ENCODE results near the gene CELSR1. TPM values are rescaled to one million over a fixed set of nuclear protein-coding genes. Genes with fewer than 3 reads are reported as not detected.

The CELSR1 gene
- total RNA-seq, 2 donors from 2014 or later = 1.5 to 6.7 TPM

- no peak for DNase-seq (ENCODE audit: low spot score)
- no peak for ATAC-seq (ENCODE audit: insufficient number of reproducible peaks, low FRiP score, low read depth)
- Histone ChIP-seq H3K27me3 (replicated peaks; ENCODE audit: insufficient read depth) (no peaks in the 10 kb centered on the region), H3K4me1 (ENCODE audit: control insufficient read depth in 1 of 2, low read depth in 2 of 2) (no peaks in the 10 kb centered on the region), H3K27ac (no peak overlapping the region), H3K9me3 (no peaks in the 10 kb centered on the region), H3K4me3 (no peak overlapping the region), H3K36me3 (no peaks in the 10 kb centered on the region)
- TF ChIP-seq CTCF (IDR thresholded peaks at IDR 0.05) = no peak
These were observed 48.1 kb upstream of the CELSR1 start for GRCh38 chr22:46585340-46586122.

DNA sequence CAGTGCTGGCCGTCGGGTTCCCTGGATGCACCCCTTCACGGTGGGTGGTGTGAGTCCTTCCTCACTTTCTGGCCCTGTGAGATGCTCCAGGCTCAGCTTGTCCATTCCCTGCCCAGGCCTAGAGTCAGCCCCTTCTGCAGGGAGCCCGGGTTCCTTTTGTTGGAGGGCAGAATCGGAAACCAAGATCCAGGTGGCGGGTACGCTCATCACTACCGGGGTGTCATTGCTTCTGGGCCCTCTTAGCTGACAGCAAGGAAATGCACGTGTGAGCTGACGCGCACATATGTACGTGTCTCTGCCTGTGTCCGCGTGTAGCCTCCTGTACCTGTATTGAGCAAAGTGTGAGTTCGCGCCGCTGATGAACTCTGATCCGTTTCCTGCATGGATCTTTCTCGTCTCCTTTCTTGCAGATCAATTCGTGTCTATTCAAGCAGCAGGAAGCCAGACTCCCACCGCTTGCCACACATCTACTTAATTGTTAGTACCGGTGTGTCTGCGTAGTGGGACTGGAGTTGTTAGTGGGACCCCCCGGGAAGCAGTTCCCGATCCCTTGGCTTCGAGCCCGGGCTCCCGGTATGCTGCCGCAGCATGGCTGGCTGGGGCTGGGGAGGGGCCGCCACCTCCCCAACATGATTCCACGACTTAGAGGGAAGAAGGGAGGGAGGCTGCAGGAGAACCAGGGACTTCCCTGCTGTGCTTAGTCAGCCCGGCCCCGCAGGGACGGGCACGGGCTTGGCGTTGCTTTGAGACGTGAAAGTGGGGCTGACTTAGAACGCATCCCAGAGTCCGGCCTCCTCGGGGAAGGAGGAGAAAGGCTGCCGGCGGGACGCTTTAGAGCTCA is 46.9 kb upstream of the CELSR1 start:
- Histone ChIP-seq H3K9me3 (no peaks in the 10 kb centered on the region), H3K4me1 (ENCODE audit: control insufficient read depth in 1 of 2, low read depth in 2 of 2) (peaks cover 0 to 4% of the 10 kb centered on the region in 2 donors), H3K27ac (no peak overlapping the region), H3K36me3 (no peaks in the 10 kb centered on the region), H3K4me3 (no peak overlapping the region), H3K27me3 (replicated peaks; ENCODE audit: insufficient read depth) (no peaks in the 10 kb centered on the region)
- no peak for DNase-seq (ENCODE audit: low spot score)
- no peak for ATAC-seq (ENCODE audit: insufficient number of reproducible peaks, low FRiP score, low read depth)
- TF ChIP-seq CTCF (IDR thresholded peaks at IDR 0.05) = no peak

GRCh38 chr22:46583571-46583970 is 46.2 kb upstream of the CELSR1 start:
- Histone ChIP-seq H3K4me1 (ENCODE audit: control insufficient read depth in 1 of 2, low read depth in 2 of 2) (peaks cover 2 to 12% of the 10 kb centered on the region in 2 donors), H3K4me3 (no peak overlapping the region), H3K9me3 (no peaks in the 10 kb centered on the region), H3K36me3 (no peaks in the 10 kb centered on the region), H3K27me3 (replicated peaks; ENCODE audit: insufficient read depth) (no peaks in the 10 kb centered on the region), H3K27ac (no peak overlapping the region)
- ATAC-seq (ENCODE audit: insufficient number of reproducible peaks, low FRiP score, low read depth) (no peak), DNase-seq (ENCODE audit: low spot score) (no peak)
- TF ChIP-seq CTCF (IDR thresholded peaks at IDR 0.05) = no peak

DNA sequence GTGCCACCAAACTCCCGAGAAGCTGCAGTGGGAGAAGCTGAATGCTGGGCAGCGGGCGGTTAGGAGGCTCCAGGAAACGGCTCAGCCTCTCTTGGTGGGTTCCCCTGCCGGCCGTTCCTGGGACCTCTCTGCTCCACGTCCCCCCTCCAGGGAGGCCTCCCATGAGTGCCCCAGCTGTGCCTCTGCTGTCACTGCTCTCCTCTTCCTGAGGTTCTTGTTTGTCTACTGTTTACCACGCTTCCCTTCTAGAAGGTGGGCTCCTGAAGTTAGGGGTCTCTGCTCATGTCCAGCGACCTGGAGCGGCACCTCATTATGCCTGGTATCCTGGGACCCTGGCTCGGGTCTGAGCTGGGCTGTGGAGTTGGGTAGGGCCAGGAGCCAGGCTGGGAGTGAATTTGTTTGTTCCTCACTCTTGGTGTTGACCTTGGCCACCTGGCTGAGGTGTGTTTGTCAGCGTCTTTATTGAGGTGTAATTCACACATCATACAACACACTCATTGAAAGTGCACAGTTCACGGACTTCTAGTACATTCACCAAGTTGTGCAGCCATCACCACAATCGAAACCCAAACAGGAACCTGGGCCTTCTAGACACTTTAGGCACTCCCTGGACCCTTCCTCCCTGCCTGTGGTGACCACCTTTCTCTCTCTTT is 45.0 kb upstream of the CELSR1 start:
- no peak overlapping the region for H3K4me3 ChIP-seq
- no peaks in the 10 kb centered on the region for H3K27me3 ChIP-seq (replicated peaks; ENCODE audit: insufficient read depth)
- H3K9me3 ChIP-seq = no peaks in the 10 kb centered on the region
- ATAC-seq (ENCODE audit: insufficient number of reproducible peaks, low FRiP score, low read depth) = no peak
- peaks cover 12 to 22% of the 10 kb centered on the region in 2 donors for H3K4me1 ChIP-seq (ENCODE audit: control insufficient read depth in 1 of 2, low read depth in 2 of 2)
- TF ChIP-seq CTCF (IDR thresholded peaks at IDR 0.05) = no peak
- no peak for DNase-seq (ENCODE audit: low spot score)
- no peaks in the 10 kb centered on the region for H3K36me3 ChIP-seq
- no peak overlapping the region for H3K27ac ChIP-seq

All from thoracic aorta (tissue), 2 donors.